Upper lobe of left lung (tissue), 4 donors: ENCODE data around the gene TEX44.

ENCODE experiments used
- EP300 ChIP-seq, 4 donors: sonication (generic); formaldehyde crosslinking; IDR thresholded peaks; one replicate each; pipeline ENCODE4 v1.5.1; 2017; ENCODE audit warnings: antibody characterized with exemption in 4 of 4, control low read depth in 2 of 4
- POLR2AphosphoS5 ChIP-seq, 2 donors: sonication (generic); formaldehyde crosslinking; IDR thresholded peaks; one replicate each; pipeline ENCODE4 v1.5.1; 2017; ENCODE audit warnings: antibody characterized with exemption in 2 of 2
- TF ChIP-seq, protein P1 (sequence below), 6 experiments: fragments of 450-650 bp in 4 of 6; fragments of 200-600 bp in 2 of 6; sonication (generic) in 2 of 6; IDR thresholded peaks; one replicate each; pipeline ENCODE4 v1.5.1; 2016 to 2019; ENCODE audit warnings: antibody characterized with exemption in 6 of 6

- TF ChIP-seq POLR2AphosphoS5 (IDR thresholded peaks at IDR 0.05), result peak in 1 of 2 donors; percentile 78
- TF ChIP-seq, protein P1, sequence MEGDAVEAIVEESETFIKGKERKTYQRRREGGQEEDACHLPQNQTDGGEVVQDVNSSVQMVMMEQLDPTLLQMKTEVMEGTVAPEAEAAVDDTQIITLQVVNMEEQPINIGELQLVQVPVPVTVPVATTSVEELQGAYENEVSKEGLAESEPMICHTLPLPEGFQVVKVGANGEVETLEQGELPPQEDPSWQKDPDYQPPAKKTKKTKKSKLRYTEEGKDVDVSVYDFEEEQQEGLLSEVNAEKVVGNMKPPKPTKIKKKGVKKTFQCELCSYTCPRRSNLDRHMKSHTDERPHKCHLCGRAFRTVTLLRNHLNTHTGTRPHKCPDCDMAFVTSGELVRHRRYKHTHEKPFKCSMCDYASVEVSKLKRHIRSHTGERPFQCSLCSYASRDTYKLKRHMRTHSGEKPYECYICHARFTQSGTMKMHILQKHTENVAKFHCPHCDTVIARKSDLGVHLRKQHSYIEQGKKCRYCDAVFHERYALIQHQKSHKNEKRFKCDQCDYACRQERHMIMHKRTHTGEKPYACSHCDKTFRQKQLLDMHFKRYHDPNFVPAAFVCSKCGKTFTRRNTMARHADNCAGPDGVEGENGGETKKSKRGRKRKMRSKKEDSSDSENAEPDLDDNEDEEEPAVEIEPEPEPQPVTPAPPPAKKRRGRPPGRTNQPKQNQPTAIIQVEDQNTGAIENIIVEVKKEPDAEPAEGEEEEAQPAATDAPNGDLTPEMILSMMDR (IDR thresholded peaks at IDR 0.05), result no peak
- TF ChIP-seq EP300 (IDR thresholded peaks at IDR 0.05), result peak in 1 of 4 donors; percentile 56
Observed at GRCh38 chr2:231545105-231545902, 47.4 kb upstream of the TEX44 start.
